AG09309 (cell line): ENCODE measurements around the gene PTPRU.

Experiments
- DNase-seq: peaks from one replicate; pipeline ENCODE4 v3.0.0-alpha.2; 2010; ENCODE audit warnings: low read depth
- H3K4me3 ChIP-seq: 2 replicates; pipeline ENCODE4 v1.5.1; 2011; ENCODE audit warnings: mild to moderate bottlenecking, low read depth, low read length, moderate library complexity; ENCODE audit not compliant: control insufficient read depth
- TF ChIP-seq, protein P1 (sequence below): IDR thresholded peaks from 2 replicates; pipeline ENCODE4 v1.5.1; 2011; ENCODE audit warnings: mild to moderate bottlenecking, low read depth, low read length, inconsistent platforms; ENCODE audit not compliant: insufficient read depth, control insufficient read depth; ENCODE audit errors: missing control alignments

The PTPRU gene

DNA sequence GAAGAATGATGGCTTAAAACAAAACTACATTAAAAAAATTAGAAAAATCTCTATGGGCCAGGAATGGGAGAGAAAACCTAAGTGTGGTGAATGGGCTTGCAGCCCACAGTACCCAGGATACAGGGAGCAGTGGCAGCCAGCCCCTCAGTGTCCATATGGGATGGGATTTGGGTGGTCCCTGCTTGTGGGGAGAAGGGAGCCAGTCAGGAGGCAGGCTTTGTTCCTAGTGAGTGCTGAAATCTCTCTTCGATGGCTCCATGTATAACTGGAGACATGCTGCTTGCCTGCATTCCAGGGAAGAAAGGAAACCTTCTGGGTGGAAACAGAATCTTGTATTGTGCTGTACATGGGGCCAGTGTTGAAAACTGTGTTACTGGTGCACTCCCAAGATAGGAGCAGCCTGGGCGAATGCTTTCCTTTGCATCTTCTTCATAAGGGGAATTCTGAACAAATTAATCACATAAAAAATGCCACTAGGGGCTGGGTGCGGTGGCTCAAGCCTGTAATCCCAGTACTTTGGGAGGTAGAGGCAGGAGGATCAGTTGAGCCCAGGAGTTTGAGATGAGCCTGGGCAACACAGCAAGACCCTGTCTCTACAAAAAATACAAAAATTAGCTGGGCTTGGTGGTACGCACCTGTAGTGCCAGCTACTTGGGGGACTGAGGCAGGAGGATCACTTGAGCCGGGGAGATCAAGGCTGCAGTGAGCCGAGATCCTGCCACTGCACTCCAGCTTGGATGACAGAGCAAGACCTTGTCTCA lies 36.0 kb downstream of the PTPRU start:
- TF ChIP-seq, protein P1, sequence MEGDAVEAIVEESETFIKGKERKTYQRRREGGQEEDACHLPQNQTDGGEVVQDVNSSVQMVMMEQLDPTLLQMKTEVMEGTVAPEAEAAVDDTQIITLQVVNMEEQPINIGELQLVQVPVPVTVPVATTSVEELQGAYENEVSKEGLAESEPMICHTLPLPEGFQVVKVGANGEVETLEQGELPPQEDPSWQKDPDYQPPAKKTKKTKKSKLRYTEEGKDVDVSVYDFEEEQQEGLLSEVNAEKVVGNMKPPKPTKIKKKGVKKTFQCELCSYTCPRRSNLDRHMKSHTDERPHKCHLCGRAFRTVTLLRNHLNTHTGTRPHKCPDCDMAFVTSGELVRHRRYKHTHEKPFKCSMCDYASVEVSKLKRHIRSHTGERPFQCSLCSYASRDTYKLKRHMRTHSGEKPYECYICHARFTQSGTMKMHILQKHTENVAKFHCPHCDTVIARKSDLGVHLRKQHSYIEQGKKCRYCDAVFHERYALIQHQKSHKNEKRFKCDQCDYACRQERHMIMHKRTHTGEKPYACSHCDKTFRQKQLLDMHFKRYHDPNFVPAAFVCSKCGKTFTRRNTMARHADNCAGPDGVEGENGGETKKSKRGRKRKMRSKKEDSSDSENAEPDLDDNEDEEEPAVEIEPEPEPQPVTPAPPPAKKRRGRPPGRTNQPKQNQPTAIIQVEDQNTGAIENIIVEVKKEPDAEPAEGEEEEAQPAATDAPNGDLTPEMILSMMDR = no peak
- no peak for DNase-seq
- H3K4me3 ChIP-seq = no peak overlapping the region

DNA sequence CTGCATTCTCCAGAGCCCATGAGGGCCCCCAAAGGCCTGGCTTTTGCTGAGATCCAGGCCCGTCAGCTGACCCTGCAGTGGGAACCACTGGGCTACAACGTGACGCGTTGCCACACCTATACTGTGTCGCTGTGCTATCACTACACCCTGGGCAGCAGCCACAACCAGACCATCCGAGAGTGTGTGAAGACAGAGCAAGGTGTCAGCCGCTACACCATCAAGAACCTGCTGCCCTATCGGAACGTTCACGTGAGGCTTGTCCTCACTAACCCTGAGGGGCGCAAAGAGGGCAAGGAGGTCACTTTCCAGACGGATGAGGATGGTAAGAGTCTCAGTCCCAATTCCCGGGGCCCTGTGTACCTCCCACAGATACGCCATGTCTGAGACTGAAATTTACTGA lies 39.1 kb downstream of the PTPRU start:
- H3K4me3 ChIP-seq = no peak overlapping the region
- TF ChIP-seq, protein P1 = no peak
- no peak for DNase-seq

DNA sequence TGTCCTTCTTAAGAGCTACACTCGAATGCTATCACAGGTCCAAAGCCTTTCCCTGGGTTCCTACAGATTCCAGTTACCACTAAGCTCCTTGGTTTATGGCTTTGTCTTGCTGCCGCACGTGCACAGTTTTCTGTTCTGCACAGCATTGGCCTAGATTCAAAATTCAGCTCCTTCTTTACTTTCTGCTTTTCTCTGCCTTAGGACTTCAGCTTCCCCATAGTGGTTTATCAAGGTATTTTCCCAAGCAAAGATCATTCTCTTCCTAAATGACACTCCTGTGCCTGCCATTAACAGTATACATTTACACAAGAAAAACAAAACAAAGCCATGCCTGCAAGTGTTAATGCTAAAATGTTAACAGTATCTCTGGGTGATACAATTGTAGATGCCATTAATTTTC lies 41.8 kb downstream of the PTPRU start:
- DNase-seq = no peak
- TF ChIP-seq, protein P1 = no peak
- H3K4me3 ChIP-seq = no peak overlapping the region

DNA sequence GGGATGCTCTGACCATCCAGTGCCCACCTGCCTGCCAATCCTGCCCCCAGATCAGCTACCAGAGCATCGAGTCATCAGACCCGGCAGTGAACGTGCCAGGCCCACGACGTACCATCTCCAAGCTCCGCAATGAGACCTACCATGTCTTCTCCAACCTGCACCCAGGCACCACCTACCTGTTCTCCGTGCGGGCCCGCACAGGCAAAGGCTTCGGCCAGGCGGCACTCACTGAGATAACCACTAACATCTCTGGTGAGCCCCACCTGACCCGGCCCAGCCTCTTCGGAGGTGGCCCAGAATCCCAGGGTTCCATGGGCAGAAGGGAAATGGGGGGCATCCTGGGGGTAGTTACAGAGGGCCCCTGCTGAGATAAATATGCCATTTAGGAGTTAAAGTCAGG lies 43.1 kb downstream of the PTPRU start:
- H3K4me3 ChIP-seq = no peak overlapping the region
- TF ChIP-seq, protein P1 = no peak
- no peak for DNase-seq

DNA sequence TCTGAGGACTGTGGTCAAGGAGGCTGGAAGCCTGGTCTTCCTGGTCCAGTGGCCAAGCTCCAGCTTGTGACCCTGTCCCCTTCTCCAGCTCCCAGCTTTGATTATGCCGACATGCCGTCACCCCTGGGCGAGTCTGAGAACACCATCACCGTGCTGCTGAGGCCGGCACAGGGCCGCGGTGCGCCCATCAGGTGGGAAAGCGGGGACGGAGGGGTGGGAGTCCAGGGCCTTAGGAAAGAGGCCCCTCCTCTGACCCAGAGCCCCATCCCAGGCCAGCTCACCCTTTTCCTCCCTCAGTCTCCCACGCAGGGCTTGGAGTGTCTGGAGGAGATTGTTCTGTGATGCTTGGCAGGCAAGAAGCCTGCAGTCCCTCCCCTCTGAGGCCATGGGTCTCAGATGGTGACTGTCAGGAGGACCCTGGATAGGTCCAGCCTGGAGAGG lies 43.6 kb downstream of the PTPRU start:
- DNase-seq = no peak
- TF ChIP-seq, protein P1 = no peak
- H3K4me3 ChIP-seq = no peak overlapping the region

DNA sequence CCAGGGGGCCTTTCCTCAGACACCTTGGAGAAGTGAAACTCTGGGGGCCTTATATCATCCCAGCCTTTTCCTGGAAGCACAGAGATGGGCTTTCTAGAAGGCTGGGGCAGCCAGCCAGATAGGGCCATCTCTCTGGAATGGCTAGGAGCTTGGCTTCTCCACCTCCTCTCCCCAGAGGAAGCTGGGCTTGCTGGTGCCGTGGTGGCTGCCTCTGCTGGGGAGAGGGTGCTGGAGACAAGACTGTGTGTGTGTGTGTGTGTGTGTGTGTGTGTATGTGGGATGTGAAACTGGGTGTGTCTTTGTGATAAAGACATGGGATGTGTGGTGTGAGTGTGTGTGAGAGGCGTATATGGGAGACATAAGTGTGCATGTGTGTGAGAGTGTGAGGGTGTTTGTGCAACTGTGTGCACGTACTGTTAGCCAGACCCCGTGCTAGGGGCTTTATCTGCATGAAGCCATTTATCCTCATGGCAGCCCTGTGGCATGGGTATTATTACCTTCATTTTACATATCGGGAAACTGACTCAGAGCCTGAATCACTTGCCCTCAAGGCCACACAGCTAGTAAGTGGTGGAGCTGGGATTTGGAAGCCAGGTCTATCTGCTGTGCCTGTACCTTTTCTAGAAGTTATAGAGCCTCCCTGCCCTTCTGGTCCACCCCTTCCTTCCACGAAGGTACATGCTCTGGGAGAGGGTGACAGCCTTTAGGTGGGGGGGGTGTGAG lies 44.2 kb downstream of the PTPRU start:
- DNase-seq = no peak
- H3K4me3 ChIP-seq = no peak overlapping the region
- TF ChIP-seq, protein P1 = no peak
